HL-60 (cell line): ENCODE measurements around the gene EFCC1.

ENCODE experiments used
- DNase-seq, 2 experiments: peaks; one replicate each; pipeline ENCODE4 v3.0.0-alpha.2; 2010 to 2020; ENCODE audit warnings: low read depth in 1 of 2, low spot score in 1 of 2
- H3K27ac ChIP-seq: fragments of 250-450 bp; sonication (Bioruptor Pico); replicated peaks from 2 replicates; pipeline ENCODE4 v1.5.1; 2020; ENCODE audit warnings: mild to moderate bottlenecking, moderate library complexity
- H3K27me3 ChIP-seq: fragments of 250-450 bp; sonication (Bioruptor Pico); 2 replicates; pipeline ENCODE4 v1.5.1; 2021; ENCODE audit warnings: mild to moderate bottlenecking, moderate library complexity; ENCODE audit not compliant: insufficient read depth, poor library complexity, severe bottlenecking
- H3K4me3 ChIP-seq: replicated peaks from 2 replicates; pipeline ENCODE4 v1.5.1; 2011; ENCODE audit warnings: mild to moderate bottlenecking, control low read depth, low read length; ENCODE audit not compliant: insufficient read depth
- GABPA ChIP-seq: IDR thresholded peaks from 2 replicates; pipeline ENCODE4 v1.6.1; 2012; ENCODE audit warnings: low read depth
- POLR2AphosphoS5 ChIP-seq: IDR thresholded peaks from 2 replicates; pipeline ENCODE4 v1.6.1; 2012; ENCODE audit warnings: low read depth
- REST ChIP-seq: IDR thresholded peaks from 2 replicates; pipeline ENCODE4 v1.6.1; 2012; ENCODE audit warnings: low read depth; ENCODE audit not compliant: insufficient replicate concordance
- SPI1 ChIP-seq: IDR thresholded peaks from 2 replicates; pipeline ENCODE4 v1.6.1; 2012; ENCODE audit warnings: low read depth, mild to moderate bottlenecking, borderline replicate concordance
- TF ChIP-seq, protein P1 (sequence below): IDR thresholded peaks from one replicate; pipeline ENCODE4 v1.5.1; 2011; ENCODE audit warnings: low read length, control low read depth, inconsistent platforms; ENCODE audit not compliant: insufficient read depth

EFCC1 gene

GRCh38 chr3:129033151-129033550 lies 32.0 kb downstream of the EFCC1 start:
- TF ChIP-seq GABPA: no peak
- TF ChIP-seq POLR2AphosphoS5: no peak
- no peak for TF ChIP-seq SPI1
- TF ChIP-seq REST: no peak
- TF ChIP-seq, protein P1, sequence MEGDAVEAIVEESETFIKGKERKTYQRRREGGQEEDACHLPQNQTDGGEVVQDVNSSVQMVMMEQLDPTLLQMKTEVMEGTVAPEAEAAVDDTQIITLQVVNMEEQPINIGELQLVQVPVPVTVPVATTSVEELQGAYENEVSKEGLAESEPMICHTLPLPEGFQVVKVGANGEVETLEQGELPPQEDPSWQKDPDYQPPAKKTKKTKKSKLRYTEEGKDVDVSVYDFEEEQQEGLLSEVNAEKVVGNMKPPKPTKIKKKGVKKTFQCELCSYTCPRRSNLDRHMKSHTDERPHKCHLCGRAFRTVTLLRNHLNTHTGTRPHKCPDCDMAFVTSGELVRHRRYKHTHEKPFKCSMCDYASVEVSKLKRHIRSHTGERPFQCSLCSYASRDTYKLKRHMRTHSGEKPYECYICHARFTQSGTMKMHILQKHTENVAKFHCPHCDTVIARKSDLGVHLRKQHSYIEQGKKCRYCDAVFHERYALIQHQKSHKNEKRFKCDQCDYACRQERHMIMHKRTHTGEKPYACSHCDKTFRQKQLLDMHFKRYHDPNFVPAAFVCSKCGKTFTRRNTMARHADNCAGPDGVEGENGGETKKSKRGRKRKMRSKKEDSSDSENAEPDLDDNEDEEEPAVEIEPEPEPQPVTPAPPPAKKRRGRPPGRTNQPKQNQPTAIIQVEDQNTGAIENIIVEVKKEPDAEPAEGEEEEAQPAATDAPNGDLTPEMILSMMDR: no peak
- no peaks in the 10 kb centered on the region for H3K27me3 ChIP-seq
- no peak for DNase-seq
- no peak overlapping the region for H3K4me3 ChIP-seq
- no peak overlapping the region for H3K27ac ChIP-seq

DNA sequence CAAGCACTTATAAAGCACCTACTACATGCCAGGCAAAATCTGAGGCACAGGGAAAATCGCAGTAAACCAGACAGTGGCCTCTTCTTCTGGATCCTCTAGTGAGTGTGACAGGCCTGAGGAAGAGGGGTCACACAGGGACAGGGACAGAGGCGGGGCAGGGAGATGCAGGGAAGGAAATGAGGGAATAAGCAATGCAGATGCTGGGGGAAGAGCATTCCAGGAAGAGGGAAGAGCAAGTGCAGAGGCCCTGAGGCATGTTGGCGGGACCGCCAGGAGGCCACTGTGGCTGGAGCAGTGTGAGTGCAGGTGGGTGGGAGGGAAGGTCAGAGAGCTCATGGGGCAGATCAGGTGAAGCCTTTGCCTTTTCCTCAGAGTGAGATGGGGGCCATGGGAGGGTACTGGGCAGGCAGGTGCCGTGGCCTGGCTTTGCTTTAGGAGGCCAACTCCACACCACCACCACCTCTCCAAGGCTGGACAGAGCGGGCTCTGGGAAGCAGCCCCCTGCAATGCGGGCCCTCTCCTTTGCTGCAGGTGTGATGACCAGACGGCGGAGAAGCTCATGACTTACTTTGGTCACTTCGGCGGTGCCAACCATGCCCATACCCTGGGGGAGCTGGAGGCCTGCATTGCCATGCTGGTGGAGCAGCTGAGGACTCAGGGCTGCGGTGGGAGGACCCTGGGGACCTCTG lies 32.7 kb downstream of the EFCC1 start:
- Histone ChIP-seq H3K27ac (no peak overlapping the region), H3K4me3 (no peak overlapping the region), H3K27me3 (no peaks in the 10 kb centered on the region)
- no peak for DNase-seq
- TF ChIP-seq POLR2AphosphoS5: no peak
- TF ChIP-seq SPI1: no peak
- no peak for TF ChIP-seq GABPA
- TF ChIP-seq, protein P1: no peak
- TF ChIP-seq REST: no peak

DNA sequence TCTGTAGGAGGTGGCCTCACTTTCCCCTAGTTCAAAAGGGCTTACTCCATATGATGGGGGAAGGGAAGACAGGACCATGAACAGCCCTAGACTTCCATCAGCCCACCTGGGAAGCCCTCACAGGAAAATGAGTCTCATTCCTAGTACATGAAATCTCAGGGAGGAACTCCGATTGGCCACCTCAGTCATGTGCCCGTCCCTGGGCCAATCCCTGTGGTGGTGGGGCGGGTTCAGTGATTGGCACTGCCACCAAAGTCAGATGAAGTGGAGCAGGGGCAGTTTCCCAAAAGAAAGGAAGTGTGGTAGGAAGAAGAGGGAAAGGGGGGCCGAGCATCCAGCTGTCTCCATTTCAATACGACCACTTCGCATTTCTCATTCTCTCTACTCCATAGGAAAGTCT lies 33.5 kb downstream of the EFCC1 start:
- no peak overlapping the region for H3K4me3 ChIP-seq
- no peak for TF ChIP-seq GABPA
- no peak for TF ChIP-seq REST
- no peak for TF ChIP-seq POLR2AphosphoS5
- TF ChIP-seq SPI1: no peak
- TF ChIP-seq, protein P1: no peak
- H3K27ac ChIP-seq: no peak overlapping the region
- no peak for DNase-seq
- no peaks in the 10 kb centered on the region for H3K27me3 ChIP-seq
